LHCN-M2 (cell line): ENCODE results near the gene INO80D. TPM values are rescaled to one million over a fixed set of nuclear protein-coding genes. Genes with fewer than 3 reads are reported as not detected.
A peak's percentile ranks its signal among the peaks of the same experiment; 100 is the strongest.
"Not testable (repeated sequence)": the region's sequence is repeated elsewhere in the genome, so short reads cannot be mapped to it uniquely, and the experiment has no call there.

ENCODE experiments used
- DNase-seq: peaks from one replicate; pipeline ENCODE4 v3.0.0-alpha.2; 2012; ENCODE audit warnings: low read depth
- total RNA-seq: library from RNA; depleted of rRNA; stranded (reverse); fragments of >200 nt; gene quantifications from 2 replicates; pipeline ENCODE4 v1.2.3, GENCODE V29; 2014

INO80D gene
- total RNA-seq, 1 experiment from 2014 or later: 6.3 TPM

GRCh38 chr2:206083602-206084438 lies 2.2 kb downstream of the INO80D start:
- DNase-seq: no peak

DNA sequence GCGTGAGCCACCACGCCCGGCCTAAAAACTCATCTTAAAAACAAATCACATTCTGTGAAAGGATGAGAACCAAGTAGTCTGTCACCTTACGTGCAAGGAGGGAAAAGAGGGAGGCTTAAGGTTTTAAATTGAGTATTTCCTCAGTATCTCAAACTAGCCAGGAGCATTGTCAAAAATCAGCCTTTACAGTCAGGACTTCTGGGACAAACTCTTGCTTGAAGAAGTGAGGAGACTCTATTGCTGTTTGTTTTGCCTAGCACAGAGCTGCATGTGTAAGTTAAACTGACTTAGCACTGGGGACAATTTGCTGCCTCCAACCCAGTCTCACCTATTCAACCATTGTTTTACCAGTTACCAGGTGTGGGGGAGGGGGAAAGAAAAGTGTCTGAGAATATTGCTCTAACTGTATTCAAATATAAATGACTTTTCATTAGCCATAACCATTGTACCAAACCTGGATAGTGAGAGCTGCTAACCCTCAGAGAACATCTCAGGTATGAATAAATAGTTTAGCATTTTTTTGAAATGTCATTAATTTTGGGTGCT lies 3.6 kb downstream of the INO80D start:
- no peak for DNase-seq

DNA sequence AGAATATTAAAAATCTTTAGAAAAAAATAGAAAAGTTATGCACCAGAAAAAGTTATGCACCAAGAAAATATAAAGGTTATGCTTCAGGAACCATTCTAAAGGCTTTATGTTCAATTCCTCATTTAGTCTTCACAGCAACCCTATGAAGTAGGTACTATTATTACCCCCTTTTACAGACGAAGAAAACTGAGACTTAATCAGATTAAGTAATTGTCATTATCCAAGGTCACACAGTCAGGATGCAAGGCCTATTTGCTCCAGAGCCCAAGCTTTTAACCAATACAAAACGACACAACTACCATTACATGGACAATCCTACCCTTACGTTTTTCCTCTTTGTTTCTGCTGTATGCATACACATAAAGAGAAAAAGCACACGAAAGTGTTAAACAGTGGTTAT lies 5.0 kb downstream of the INO80D start:
- DNase-seq: no peak

GRCh38 chr2:206079699-206080465 lies 6.1 kb downstream of the INO80D start:
- no peak for DNase-seq

GRCh38 chr2:206077879-206078278 lies 8.1 kb downstream of the INO80D start:
- DNase-seq: not testable (repeated sequence)

DNA sequence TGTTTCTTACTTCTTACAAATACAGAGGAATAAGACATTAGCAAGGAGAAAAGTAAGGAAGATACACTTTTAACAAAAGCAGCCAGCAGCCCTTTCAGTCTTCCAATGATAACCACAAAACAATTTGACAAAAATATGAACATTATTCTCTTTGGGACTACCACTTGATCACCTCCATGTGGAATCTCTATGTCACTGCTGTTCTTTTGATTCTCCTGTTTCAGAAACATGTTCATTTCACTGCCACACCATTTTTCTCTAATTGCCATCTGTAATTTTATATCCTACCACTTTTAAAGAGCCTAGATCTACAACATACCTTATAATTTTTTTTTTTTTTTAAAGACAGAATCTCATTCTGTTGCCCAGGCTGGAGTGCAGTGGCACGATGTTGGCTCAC lies 10.9 kb downstream of the INO80D start:
- no peak for DNase-seq

GRCh38 chr2:206071807-206072206 lies 14.2 kb downstream of the INO80D start:
- no peak for DNase-seq

DNA sequence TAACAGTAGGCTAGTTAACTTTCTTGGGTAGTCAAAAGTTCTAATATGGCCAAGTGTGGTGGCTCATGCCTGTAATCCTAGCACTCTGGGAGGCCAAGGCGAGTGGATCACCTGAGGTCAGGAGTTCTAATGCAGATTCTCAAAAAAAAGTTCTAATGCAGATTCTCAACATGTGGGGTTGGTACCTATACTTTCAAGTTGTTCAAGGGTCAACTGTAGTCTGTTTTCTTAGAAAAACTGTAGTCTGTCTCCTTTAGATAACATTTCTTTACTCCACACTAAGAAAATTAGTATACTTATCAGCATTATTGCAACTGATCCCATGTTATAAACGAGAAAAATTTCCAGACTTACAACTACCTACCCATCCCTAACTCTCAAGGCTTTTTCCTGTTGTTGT lies 16.6 kb downstream of the INO80D start:
- no peak for DNase-seq

- no peak for DNase-seq
Observed at GRCh38 chr2:206068207-206068606, 17.8 kb downstream of the INO80D start.

DNA sequence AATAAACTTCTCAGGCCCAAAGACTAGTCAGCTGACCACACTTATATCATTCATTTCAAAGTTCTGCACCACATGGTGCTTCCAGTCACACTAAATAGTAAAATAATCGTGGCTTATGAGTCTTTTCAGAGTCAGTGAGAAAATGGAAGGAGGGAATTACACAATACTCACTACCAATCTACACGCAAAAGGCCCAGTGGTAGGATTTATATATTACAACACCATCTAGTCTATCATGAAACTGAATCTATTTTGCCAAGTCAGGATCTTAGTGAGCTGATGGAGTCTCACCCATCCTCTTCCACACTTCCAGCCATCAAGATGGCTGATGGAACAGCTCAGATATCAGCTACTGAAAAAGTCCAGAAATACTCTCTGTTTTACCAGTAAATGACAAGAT lies 21.9 kb downstream of the INO80D start:
- no peak for DNase-seq

DNA sequence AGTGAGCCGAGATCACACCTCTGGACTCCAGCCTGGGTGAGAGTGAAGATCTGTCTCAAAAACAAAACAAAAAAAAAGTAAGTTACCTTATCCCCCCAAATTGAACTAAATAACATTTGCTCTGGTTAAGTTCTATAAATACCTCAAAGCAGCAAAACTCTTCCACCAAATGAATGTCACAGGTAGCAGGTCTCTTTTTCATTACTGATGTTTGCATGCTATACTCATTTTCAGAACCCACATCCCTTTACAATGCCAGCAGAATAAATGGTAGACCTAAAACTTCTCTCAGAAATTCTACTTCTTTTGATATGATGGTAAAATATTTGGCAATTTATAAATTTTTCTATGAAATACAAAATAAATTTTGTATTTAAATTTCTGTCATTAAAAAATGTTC lies 22.3 kb downstream of the INO80D start:
- no peak for DNase-seq

DNA sequence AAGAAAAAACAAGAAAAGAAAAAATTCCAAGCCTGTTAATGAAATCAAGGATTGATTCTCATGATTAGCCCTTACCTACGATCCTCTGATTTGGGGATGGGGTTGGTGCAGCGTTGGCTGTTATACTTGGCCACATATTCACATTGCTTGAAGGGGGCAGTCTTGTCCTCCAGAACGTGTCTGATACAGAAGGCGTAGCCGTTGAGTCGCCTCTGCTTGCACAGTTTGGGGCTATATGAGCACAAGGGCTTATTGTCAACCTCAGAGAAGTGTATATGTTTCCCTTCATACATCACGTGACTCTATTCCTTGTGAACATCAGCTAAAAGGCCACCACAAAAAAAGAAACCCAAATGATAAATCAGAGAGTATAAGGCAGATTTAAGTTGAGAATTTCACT lies 23.2 kb downstream of the INO80D start:
- DNase-seq: no peak

- no peak for DNase-seq
Observed at GRCh38 chr2:206056286-206056685, 29.7 kb downstream of the INO80D start.

DNA sequence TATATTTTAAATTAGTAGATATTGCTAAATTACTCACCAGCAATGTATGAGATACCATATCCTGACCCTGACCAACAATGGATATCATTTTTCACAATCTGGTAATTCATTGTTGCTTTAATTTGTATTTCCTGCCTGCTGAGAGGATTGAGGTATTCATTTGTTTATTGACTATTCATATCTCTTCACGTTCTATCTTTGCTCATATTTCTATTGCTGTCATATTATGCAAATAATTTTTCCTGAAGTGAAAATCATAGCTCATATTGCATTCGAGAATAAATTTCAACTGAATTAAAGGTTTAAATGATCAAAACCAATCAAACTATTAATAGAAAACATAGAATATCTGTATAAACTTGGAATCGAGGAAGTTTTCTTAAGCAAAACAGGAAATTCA lies 31.0 kb downstream of the INO80D start:
- no peak for DNase-seq

GRCh38 chr2:206051912-206052311 lies 34.1 kb downstream of the INO80D start:
- peak; percentile 32 for DNase-seq

DNA sequence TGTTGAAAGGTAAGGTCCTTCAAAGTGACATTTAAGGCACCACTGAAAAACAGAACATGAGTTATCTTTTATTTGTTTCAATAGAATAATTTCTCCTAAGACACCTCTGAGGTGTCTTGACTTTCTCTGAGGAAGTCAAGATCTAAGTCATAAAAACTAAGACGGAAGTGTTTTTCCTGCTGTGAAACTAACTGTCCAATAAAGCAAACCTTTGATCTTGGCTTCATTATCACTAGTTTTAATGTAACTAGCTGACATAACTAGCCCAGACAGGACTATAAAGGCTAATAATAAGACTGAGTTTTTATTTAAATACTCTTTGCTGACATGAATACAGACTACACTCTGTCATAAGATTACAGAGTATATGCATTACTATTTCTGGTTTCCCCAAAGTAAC lies 36.6 kb downstream of the INO80D start:
- no peak for DNase-seq

DNA sequence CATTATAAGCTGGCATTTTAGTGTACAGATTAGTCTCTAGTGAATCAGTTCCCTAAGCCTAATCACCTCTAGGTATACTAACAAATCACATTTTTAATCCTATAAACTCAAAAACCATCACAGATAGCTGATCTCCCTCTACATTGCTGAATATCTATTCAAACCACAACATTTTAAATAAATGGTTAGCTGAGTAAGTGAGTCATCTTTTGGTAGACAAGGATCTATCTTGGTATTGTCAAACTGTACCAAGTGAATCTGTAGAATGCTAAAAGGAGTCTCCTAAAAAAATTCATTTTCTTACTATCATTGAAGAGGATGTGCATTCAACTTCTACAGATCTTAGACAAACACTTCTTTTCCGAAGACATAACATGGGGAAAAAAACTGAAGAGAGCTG lies 40.7 kb downstream of the INO80D start:
- peak; percentile 15 for DNase-seq

DNA sequence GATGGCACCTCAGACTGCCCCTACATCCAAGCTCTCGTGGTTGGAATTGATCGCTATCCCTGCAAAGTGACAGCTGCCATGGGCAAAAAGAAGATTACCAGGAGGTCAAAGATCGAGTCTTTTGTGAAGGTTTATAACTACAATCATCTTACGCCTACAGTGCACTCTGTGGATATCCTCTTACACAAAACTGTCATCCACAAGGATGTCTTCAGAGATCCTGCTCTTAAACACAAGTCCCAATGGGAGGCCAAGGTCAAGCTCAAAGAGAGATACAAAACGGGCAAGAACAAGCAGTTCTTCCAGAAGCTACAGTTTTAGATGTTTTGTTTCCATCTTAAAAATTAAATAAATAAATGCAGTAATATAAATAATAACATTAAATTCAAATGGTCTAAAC lies 45.4 kb downstream of the INO80D start:
- no peak for DNase-seq

DNA sequence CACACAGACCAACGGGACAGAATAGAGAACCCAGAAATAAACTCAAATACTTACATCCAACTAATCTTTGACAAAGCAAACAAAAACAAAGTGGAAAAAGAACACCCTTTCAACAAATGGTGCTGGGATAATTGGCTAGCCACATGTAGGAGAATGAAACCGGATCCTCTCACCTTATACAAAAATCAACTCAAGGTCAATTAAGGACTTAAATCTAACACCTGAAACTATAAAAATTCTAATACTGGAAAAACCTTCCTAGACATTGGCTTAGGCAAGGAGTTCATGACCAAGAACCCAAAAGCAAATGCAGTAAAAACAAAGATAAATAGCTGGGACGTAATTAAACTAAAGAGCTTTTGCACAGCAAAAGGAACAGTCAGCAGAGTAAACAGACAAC lies 50.6 kb downstream of the INO80D start:
- not testable (repeated sequence) for DNase-seq

DNA sequence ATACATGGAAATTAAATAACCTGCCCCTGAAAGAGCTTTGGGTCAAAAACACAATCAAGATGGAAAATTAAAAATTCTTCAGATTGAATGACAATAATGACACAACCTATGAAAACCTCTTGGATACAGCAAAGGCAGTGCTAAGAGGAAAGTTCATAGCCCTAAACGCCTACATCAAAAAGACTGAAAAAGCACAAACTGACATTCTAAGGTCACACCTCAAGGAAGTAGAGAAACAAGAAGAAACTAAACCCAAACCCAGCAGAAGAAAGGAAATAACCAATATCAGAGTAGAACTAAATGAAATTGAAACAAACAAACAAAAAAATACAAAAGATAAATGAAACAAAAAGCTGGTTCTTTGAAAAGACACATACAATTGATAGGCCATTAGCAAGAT lies 52.5 kb downstream of the INO80D start:
- DNase-seq: not testable (repeated sequence)

DNA sequence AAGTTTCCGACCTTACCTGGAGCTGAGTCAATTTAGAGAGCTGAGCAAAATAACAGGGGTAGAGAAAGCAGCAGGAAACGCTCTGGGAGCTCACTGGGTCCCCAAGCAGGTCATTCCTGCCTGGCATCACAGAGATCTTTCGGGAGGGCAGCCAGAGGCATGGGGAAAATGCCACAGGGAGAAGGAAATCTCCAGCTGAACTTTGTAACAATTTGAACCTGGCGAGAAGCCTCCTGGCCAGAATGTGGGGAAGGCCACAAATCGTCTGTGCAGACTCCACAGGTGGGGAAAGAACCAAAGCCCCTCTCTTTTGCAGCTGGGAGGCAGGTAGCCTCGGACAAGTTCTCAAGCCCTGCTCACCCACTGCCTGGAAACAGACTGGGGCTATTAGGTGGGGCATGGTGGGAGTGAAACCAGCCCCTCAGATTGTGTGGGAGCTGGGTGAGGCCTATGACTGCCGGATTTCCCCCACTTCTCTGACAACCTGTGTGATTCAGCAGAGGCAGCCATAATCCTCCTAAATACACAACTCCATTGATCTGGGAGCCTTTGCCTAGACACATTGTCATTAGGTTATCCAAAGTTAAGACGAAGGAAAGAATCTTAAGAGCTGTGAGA lies 53.9 kb downstream of the INO80D start:
- no peak for DNase-seq

DNA sequence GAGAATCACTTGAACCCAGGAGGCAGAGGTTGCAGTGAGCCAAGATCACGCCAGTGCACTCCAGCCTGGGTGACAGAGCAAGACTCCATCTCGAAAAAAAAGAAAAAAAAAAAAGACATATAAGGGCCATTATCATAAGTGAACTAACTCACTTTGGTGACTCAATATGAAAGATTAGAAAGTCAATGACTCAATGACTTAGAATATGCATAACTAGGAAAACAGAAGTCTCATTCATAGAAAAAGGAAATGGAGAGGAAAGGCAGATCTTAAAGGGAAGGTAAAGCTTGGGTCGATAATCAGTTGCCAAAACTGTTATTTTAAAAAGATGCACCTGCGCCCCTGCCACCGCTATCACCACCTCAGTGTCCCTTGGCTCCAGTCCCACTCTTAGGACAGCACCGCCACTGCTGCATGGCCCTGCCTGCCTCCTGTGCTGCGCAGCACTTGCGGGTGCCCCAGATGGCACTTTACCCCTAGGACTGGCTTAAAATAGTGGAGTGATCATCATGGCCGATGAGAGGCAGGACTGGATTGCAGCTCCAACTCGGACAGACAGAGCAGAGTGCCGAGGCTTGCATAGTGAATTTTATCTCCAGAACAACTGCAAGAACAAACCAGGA lies 54.7 kb downstream of the INO80D start:
- DNase-seq: peak; percentile 46
